HL-60 (cell line): ENCODE data around the gene NFIA.

Source experiments
- DNase-seq, 2 experiments: peaks; one replicate each; pipeline ENCODE4 v3.0.0-alpha.2; 2010 to 2020; ENCODE audit warnings: low read depth in 1 of 2, low spot score in 1 of 2
- H3K27ac ChIP-seq: fragments of 250-450 bp; sonication (Bioruptor Pico); replicated peaks from 2 replicates; pipeline ENCODE4 v1.5.1; 2020; ENCODE audit warnings: mild to moderate bottlenecking, moderate library complexity
- H3K27me3 ChIP-seq: fragments of 250-450 bp; sonication (Bioruptor Pico); 2 replicates; pipeline ENCODE4 v1.5.1; 2021; ENCODE audit warnings: mild to moderate bottlenecking, moderate library complexity; ENCODE audit not compliant: insufficient read depth, poor library complexity, severe bottlenecking
- H3K4me3 ChIP-seq: replicated peaks from 2 replicates; pipeline ENCODE4 v1.5.1; 2011; ENCODE audit warnings: mild to moderate bottlenecking, control low read depth, low read length; ENCODE audit not compliant: insufficient read depth
- CTCF ChIP-seq: IDR thresholded peaks from one replicate; pipeline ENCODE4 v1.5.1; 2011; ENCODE audit warnings: low read length, control low read depth, inconsistent platforms; ENCODE audit not compliant: insufficient read depth
- GABPA ChIP-seq: IDR thresholded peaks from 2 replicates; pipeline ENCODE4 v1.6.1; 2012; ENCODE audit warnings: low read depth
- POLR2AphosphoS5 ChIP-seq: IDR thresholded peaks from 2 replicates; pipeline ENCODE4 v1.6.1; 2012; ENCODE audit warnings: low read depth
- REST ChIP-seq: IDR thresholded peaks from 2 replicates; pipeline ENCODE4 v1.6.1; 2012; ENCODE audit warnings: low read depth; ENCODE audit not compliant: insufficient replicate concordance
- SPI1 ChIP-seq: IDR thresholded peaks from 2 replicates; pipeline ENCODE4 v1.6.1; 2012; ENCODE audit warnings: low read depth, mild to moderate bottlenecking, borderline replicate concordance

The NFIA gene

DNA sequence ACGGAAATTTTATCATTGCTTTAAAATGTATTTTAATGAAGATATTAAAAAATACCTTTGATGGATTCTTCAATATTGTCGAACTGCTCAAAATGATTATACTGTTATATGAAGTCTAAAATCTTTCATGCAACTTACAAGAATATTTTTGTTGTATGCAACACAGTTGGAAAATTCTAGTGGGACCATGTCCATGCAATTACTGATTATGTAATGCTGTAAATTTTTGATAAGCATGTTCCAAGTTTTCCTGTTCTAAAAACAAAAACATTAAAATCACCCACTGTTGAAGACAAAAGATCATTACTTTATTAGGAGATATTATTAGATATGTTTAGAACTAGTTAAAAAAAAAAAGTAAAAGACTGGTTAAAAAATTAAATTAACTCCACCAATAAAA lies 132.8 kb downstream of the NFIA start:
- Histone ChIP-seq H3K27me3 (no peaks in the 10 kb centered on the region), H3K27ac (no peak overlapping the region), H3K4me3 (no peak overlapping the region)
- TF ChIP-seq POLR2AphosphoS5 (no peak), SPI1 (no peak), CTCF (no peak), GABPA (no peak), REST (no peak)
- no peak for DNase-seq

DNA sequence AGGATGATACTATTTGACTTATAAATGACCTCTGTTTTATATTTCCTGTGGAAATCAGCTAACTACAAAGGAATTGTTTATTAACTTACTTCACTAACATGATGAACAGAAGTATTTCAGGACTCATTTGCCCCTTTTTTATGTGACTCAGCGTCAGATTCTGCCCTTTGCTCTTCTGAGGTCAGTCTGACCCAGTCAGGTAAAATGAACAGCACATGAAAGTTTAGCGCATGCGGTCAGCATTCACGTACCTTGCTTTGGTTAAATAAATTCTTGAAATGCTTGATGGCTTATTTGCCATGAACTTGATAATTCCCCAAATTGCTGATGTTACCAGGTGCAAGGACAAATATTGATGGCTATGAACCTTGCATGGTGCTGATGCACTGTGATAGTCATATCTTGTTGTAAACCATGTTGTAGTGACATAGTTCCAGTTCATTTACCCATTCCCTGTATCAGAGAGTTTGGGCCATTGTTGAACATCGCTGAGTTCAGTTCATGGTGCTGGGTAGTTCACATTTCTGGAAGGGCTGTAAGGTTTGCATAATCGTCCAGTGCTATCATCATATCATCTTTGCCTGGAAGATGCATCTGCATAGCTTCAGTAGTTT lies 133.4 kb downstream of the NFIA start:
- TF ChIP-seq SPI1 (no peak), REST (no peak), POLR2AphosphoS5 (no peak), GABPA (no peak), CTCF (no peak)
- no peak for DNase-seq
- Histone ChIP-seq H3K4me3 (no peak overlapping the region), H3K27ac (no peak overlapping the region), H3K27me3 (no peaks in the 10 kb centered on the region)

GRCh38 chr1:61220536-61220935 lies 138.2 kb downstream of the NFIA start:
- no peak for DNase-seq
- Histone ChIP-seq H3K27me3 (no peaks in the 10 kb centered on the region), H3K4me3 (no peak overlapping the region), H3K27ac (no peak overlapping the region)
- TF ChIP-seq GABPA = no peak
- TF ChIP-seq CTCF = no peak
- TF ChIP-seq SPI1 = no peak
- no peak for TF ChIP-seq REST
- TF ChIP-seq POLR2AphosphoS5 = no peak
